Mesenchymal stem cell (in vitro differentiated cells and primary cell): ENCODE measurements around the gene UBTD1.

Experiments
- DNase-seq: peaks from one replicate; pipeline ENCODE4 v3.0.0-alpha.2; 2013
- H2AFZ ChIP-seq: one replicate; pipeline ENCODE4 v1.6.1; 2013; ENCODE audit warnings: low read depth, mild to moderate bottlenecking, control low read depth, inconsistent platforms, low read length, moderate library complexity
- H2AK5ac ChIP-seq: 2 replicates; pipeline ENCODE4 v1.6.1; 2013; ENCODE audit warnings: low read length, moderate library complexity, mild to moderate bottlenecking, inconsistent platforms; ENCODE audit not compliant: severe bottlenecking
- H2BK120ac ChIP-seq: one replicate; pipeline ENCODE4 v1.6.1; 2013; ENCODE audit warnings: low read depth, mild to moderate bottlenecking, inconsistent platforms, low read length, moderate library complexity
- H2BK12ac ChIP-seq, 2 experiments: one replicate each; pipeline ENCODE4 v1.6.1; 2013; ENCODE audit warnings: inconsistent platforms in 2 of 2, low read length in 2 of 2, mild to moderate bottlenecking in 2 of 2, moderate library complexity in 2 of 2, control low read depth in 1 of 2
- H2BK15ac ChIP-seq: one replicate; pipeline ENCODE4 v1.6.1; 2013; ENCODE audit warnings: mild to moderate bottlenecking, low read depth, inconsistent platforms; ENCODE audit not compliant: poor library complexity, severe bottlenecking
- H2BK5ac ChIP-seq: 2 replicates; pipeline ENCODE4 v1.6.1; 2013; ENCODE audit warnings: low read depth, mild to moderate bottlenecking, low read length, control low read depth, inconsistent platforms; ENCODE audit not compliant: poor library complexity, severe bottlenecking
- H3K14ac ChIP-seq, 2 experiments: one replicate each; pipeline ENCODE4 v1.6.1; 2013; ENCODE audit warnings: inconsistent platforms in 2 of 2, low read length in 2 of 2, control low read depth in 1 of 2, mild to moderate bottlenecking in 1 of 2, moderate library complexity in 1 of 2
- H3K18ac ChIP-seq, 2 experiments: one replicate each; pipeline ENCODE4 v1.6.1; 2013; ENCODE audit warnings: inconsistent platforms in 2 of 2, low read length in 2 of 2, control low read depth in 1 of 2, low read depth in 1 of 2, mild to moderate bottlenecking in 1 of 2
- H3K23ac ChIP-seq, 2 experiments: one replicate each; pipeline ENCODE4 v1.6.1; 2013; ENCODE audit warnings: inconsistent platforms in 2 of 2, low read length in 2 of 2, mild to moderate bottlenecking in 2 of 2, moderate library complexity in 2 of 2, control low read depth in 1 of 2
- H3K27ac ChIP-seq: 2 replicates; pipeline ENCODE4 v1.5.1; 2013; ENCODE audit warnings: mild to moderate bottlenecking, moderate library complexity, low read length, control low read depth, inconsistent platforms; ENCODE audit not compliant: poor library complexity, severe bottlenecking
- H3K27me3 ChIP-seq, 2 experiments: 2 replicates each; pipeline versions ENCODE4 v1.6.1 to v1.7.0; 2013; ENCODE audit warnings: low read length in 2 of 2, mild to moderate bottlenecking in 2 of 2, moderate library complexity in 2 of 2, control low read depth in 1 of 2, inconsistent platforms in 1 of 2; ENCODE audit not compliant: control insufficient read depth in 1 of 2, insufficient read depth in 1 of 2
- H3K36me3 ChIP-seq, 2 experiments: 2 replicates each; pipeline versions ENCODE4 v1.6.1 to v1.7.0; 2013; ENCODE audit warnings: low read length in 2 of 2, control low read depth in 1 of 2, inconsistent platforms in 1 of 2, low read depth in 1 of 2, mild to moderate bottlenecking in 1 of 2; ENCODE audit not compliant: insufficient read depth in 2 of 2, control insufficient read depth in 1 of 2
- H3K4ac ChIP-seq, 2 experiments: one replicate each; pipeline ENCODE4 v1.6.1; 2013; ENCODE audit warnings: inconsistent platforms in 2 of 2, low read length in 2 of 2, mild to moderate bottlenecking in 2 of 2, moderate library complexity in 2 of 2, control low read depth in 1 of 2, low read depth in 1 of 2
- H3K4me1 ChIP-seq: 2 replicates; pipeline ENCODE4 v1.6.1; 2013; ENCODE audit warnings: low read depth, low read length, control low read depth; ENCODE audit not compliant: control insufficient read depth, insufficient read depth
- H3K4me2 ChIP-seq: 2 replicates; pipeline ENCODE4 v1.6.1; 2013; ENCODE audit warnings: low read length, mild to moderate bottlenecking, inconsistent platforms; ENCODE audit not compliant: poor library complexity, severe bottlenecking
- H3K4me3 ChIP-seq, 2 experiments: 2 replicates each; pipeline versions ENCODE4 v1.5.1 to v1.7.0; 2013; ENCODE audit warnings: low read length in 2 of 2, mild to moderate bottlenecking in 2 of 2, control low read depth in 1 of 2, low read depth in 1 of 2; ENCODE audit not compliant: insufficient read depth in 1 of 2
- H3K79me1 ChIP-seq: replicated peaks from 2 replicates; pipeline ENCODE4 v1.6.1; 2013; ENCODE audit warnings: mild to moderate bottlenecking, control low read depth, low read length, inconsistent platforms; ENCODE audit not compliant: poor library complexity, severe bottlenecking
- H3K9ac ChIP-seq: 2 replicates; pipeline ENCODE4 v1.7.0; 2013; ENCODE audit warnings: mild to moderate bottlenecking, low read length, moderate library complexity
- H3K9me3 ChIP-seq: 2 replicates; pipeline ENCODE4 v1.7.0; 2013; ENCODE audit warnings: mild to moderate bottlenecking, low read length; ENCODE audit not compliant: control insufficient read depth
- H4K8ac ChIP-seq: one replicate; pipeline ENCODE4 v1.6.1; 2013; ENCODE audit warnings: inconsistent platforms, mild to moderate bottlenecking, low read length, moderate library complexity
- H4K91ac ChIP-seq: one replicate; pipeline ENCODE4 v1.6.1; 2013; ENCODE audit warnings: mild to moderate bottlenecking, low read length, inconsistent platforms
- WGBS: methylation state at CpG from one replicate; pipeline ENCODE4 v1.1.7; 2013; ENCODE audit warnings: mixed read lengths; 5-methylcytosine and 5-hydroxymethylcytosine counted together

Gene UBTD1

GRCh38 chr10:97517778-97518300, 19.1 kb downstream of the UBTD1 start:
- no peak overlapping the region for H3K23ac ChIP-seq
- H2BK12ac ChIP-seq, result no peak overlapping the region
- DNase-seq, result no peak
- H2AFZ ChIP-seq, result no peak overlapping the region
- peak overlapping the region in 1 of 2 experiments; percentile 55 for H3K18ac ChIP-seq
- peaks cover 48% of the 10 kb centered on the region for H3K79me1 ChIP-seq
- no peak overlapping the region for H2BK15ac ChIP-seq
- peak overlapping the region; percentile 7 to 24 for H3K4ac ChIP-seq
- H3K4me3 ChIP-seq, result no peak overlapping the region
- peak overlapping the region; percentile 65 for H4K91ac ChIP-seq
- peak overlapping the region; percentile 9 for H3K9ac ChIP-seq
- H3K36me3 ChIP-seq, result peaks cover 0 to 20% of the 10 kb centered on the region in 2 experiments
- H3K14ac ChIP-seq, result peak overlapping the region in 1 of 2 experiments; percentile 22
- no peak overlapping the region for H2BK5ac ChIP-seq
- no peaks in the 10 kb centered on the region for H3K27me3 ChIP-seq
- H2BK120ac ChIP-seq, result no peak overlapping the region
- WGBS, result 87% methylated on average over 6 of the region's 6 CpGs
- no peaks in the 10 kb centered on the region for H3K9me3 ChIP-seq
- no peak overlapping the region for H4K8ac ChIP-seq
- H2AK5ac ChIP-seq, result peak overlapping the region; percentile 47
- H3K4me2 ChIP-seq, result peak overlapping the region; percentile 36
- H3K27ac ChIP-seq, result peak overlapping the region; percentile 17
- peaks cover 24% of the 10 kb centered on the region for H3K4me1 ChIP-seq

GRCh38 chr10:97518301-97519043, 19.7 kb downstream of the UBTD1 start:
- H3K9me3 ChIP-seq, result no peaks in the 10 kb centered on the region
- H3K27ac ChIP-seq, result peak overlapping the region; percentile 25
- H3K14ac ChIP-seq, result peak overlapping the region in 1 of 2 experiments; percentile 26
- DNase-seq, result peak; percentile 47
- H3K27me3 ChIP-seq, result no peaks in the 10 kb centered on the region
- no peak overlapping the region for H3K4me3 ChIP-seq
- peak overlapping the region; percentile 7 to 24 for H3K4ac ChIP-seq
- peak overlapping the region; percentile 24 for H4K8ac ChIP-seq
- H2BK12ac ChIP-seq, result no peak overlapping the region
- peaks cover 24% of the 10 kb centered on the region for H3K4me1 ChIP-seq
- no peak overlapping the region for H2BK15ac ChIP-seq
- peak overlapping the region; percentile 36 for H3K4me2 ChIP-seq
- whole genome bisulfite sequencing, result 26% methylated on average over 8 of the region's 10 CpGs
- H2AK5ac ChIP-seq, result peak overlapping the region; percentile 47
- no peak overlapping the region for H3K23ac ChIP-seq
- peaks cover 0 to 20% of the 10 kb centered on the region in 2 experiments for H3K36me3 ChIP-seq
- no peak overlapping the region for H2BK120ac ChIP-seq
- H3K79me1 ChIP-seq, result peaks cover 52% of the 10 kb centered on the region
- H2AFZ ChIP-seq, result no peak overlapping the region
- peak overlapping the region in 1 of 2 experiments; percentile 5 for H3K18ac ChIP-seq
- H3K9ac ChIP-seq, result peak overlapping the region; percentile 9
- H4K91ac ChIP-seq, result peak overlapping the region; percentile 65
- no peak overlapping the region for H2BK5ac ChIP-seq

GRCh38 chr10:97519342-97519741, 20.6 kb downstream of the UBTD1 start:
- H3K14ac ChIP-seq, result no peak overlapping the region
- H3K27ac ChIP-seq, result no peak overlapping the region
- H3K9ac ChIP-seq, result no peak overlapping the region
- H2AFZ ChIP-seq, result no peak overlapping the region
- H3K4me1 ChIP-seq, result peaks cover 23% of the 10 kb centered on the region
- no peak overlapping the region for H2BK120ac ChIP-seq
- no peak overlapping the region for H2BK12ac ChIP-seq
- peaks cover 53% of the 10 kb centered on the region for H3K79me1 ChIP-seq
- no peak overlapping the region for H3K4ac ChIP-seq
- H3K23ac ChIP-seq, result no peak overlapping the region
- H3K27me3 ChIP-seq, result no peaks in the 10 kb centered on the region
- peaks cover 0 to 19% of the 10 kb centered on the region in 2 experiments for H3K36me3 ChIP-seq
- H3K4me3 ChIP-seq, result no peak overlapping the region
- no peak overlapping the region for H4K91ac ChIP-seq
- no peak overlapping the region for H2BK5ac ChIP-seq
- no peaks in the 10 kb centered on the region for H3K9me3 ChIP-seq
- H3K18ac ChIP-seq, result no peak overlapping the region
- no peak overlapping the region for H2BK15ac ChIP-seq
- H2AK5ac ChIP-seq, result no peak overlapping the region
- 55% methylated on average over 2 of the region's 2 CpGs for WGBS
- no peak overlapping the region for H4K8ac ChIP-seq
- DNase-seq, result no peak
- H3K4me2 ChIP-seq, result no peak overlapping the region

GRCh38 chr10:97520520-97520919, 21.8 kb downstream of the UBTD1 start:
- WGBS, result 80% methylated on average over 5 of the region's 5 CpGs
- Histone ChIP-seq H3K27ac (no peak overlapping the region), H3K4me2 (no peak overlapping the region)

More at GRCh38 chr10:97520520-97520919, 21.8 kb downstream of the UBTD1 start:
- Histone ChIP-seq H4K8ac (no peak overlapping the region), H2BK12ac (no peak overlapping the region), H4K91ac (no peak overlapping the region), H3K4me1 (peaks cover 22% of the 10 kb centered on the region), H3K79me1 (peaks cover 50% of the 10 kb centered on the region), H3K36me3 (peaks cover 0 to 17% of the 10 kb centered on the region in 2 experiments), H3K14ac (no peak overlapping the region), H2BK5ac (no peak overlapping the region), H2BK120ac (no peak overlapping the region), H2BK15ac (no peak overlapping the region), H3K9ac (no peak overlapping the region), H3K9me3 (no peaks in the 10 kb centered on the region), H2AK5ac (no peak overlapping the region), H2AFZ (no peak overlapping the region), H3K4me3 (no peak overlapping the region), H3K23ac (no peak overlapping the region), H3K4ac (no peak overlapping the region), H3K27me3 (no peaks in the 10 kb centered on the region), H3K18ac (no peak overlapping the region)
- DNase-seq, result no peak
